HepG2 (cell line): ENCODE data around the gene RABEP1. TPM values are rescaled to one million over a fixed set of nuclear protein-coding genes. Genes with fewer than 3 reads are reported as not detected.

Source experiments
- ATAC-seq: fragments of 200-7000 bp; cut with Tn5 transposase; 3 replicates; pipeline ENCODE4 v1.9.1; 2020; ENCODE audit warnings: mild to moderate bottlenecking, moderate library complexity
- BruUV-seq: library from RNA; stranded (reverse); fragments of 400-500 nt; replicated peaks from 2 replicates; lab custom pipeline; 2021; lab: Mats Ljungman, UMichigan
- CTCF ChIA-PET: fragments of 300-600 bp; formaldehyde crosslinking; extraction: SDS; loops from one replicate; lab custom pipeline; 2021; ENCODE audit warnings: low total read pairs, inconsistent platforms, low intra/inter-chr PET ratio; lab: Yijun Ruan, JAX
- POLR2A ChIA-PET: fragments of 350-600 bp; sonication (Branson Sonifier 250); formaldehyde crosslinking; loops from one replicate; lab custom pipeline; 2020; ENCODE audit warnings: antibody characterized with exemption, inconsistent platforms; lab: Yijun Ruan, JAX
- DNase-seq: peaks from one replicate; pipeline ENCODE4 v3.0.0-alpha.2; 2015; ENCODE audit warnings: low spot score
- FAIRE-seq: peaks from 3 replicates; lab custom pipeline; 2011; peaks lifted over from hg19 to GRCh38; lab: Jason Lieb, UNC
- H2AFZ ChIP-seq: one replicate; pipeline ENCODE4 v1.6.1; 2011; ENCODE audit warnings: low read length, inconsistent platforms
- H3K27ac ChIP-seq: fragments of 300-600 bp; 3 replicates; pipeline ENCODE4 v1.8.0; 2011; ENCODE audit warnings: mixed run types, mild to moderate bottlenecking, mixed read lengths, low read length, inconsistent platforms; ENCODE audit not compliant: insufficient read depth; ENCODE audit errors: extremely low read length
- H3K27me3 ChIP-seq, 2 experiments: fragments of 200-600 bp in 1 of 2; 2 replicates in 1 of 2; 3 replicates in 1 of 2; pipeline versions ENCODE4 v1.6.0 to v1.8.0; 2011; ENCODE audit warnings: low read length in 2 of 2, mild to moderate bottlenecking in 2 of 2, moderate library complexity in 2 of 2, inconsistent platforms in 1 of 2; ENCODE audit not compliant: insufficient read depth in 2 of 2, control insufficient read depth in 1 of 2
- H3K36me3 ChIP-seq, 2 experiments: fragments of 200-600 bp in 1 of 2; replicated peaks in 1 of 2; 2 replicates in 1 of 2; 3 replicates in 1 of 2; pipeline versions ENCODE4 v1.5.1 to v1.8.0; 2011; ENCODE audit warnings: low read length in 2 of 2, inconsistent platforms in 1 of 2; ENCODE audit not compliant: insufficient read depth in 2 of 2, control insufficient read depth in 1 of 2
- H3K4me1 ChIP-seq: 2 replicates; pipeline ENCODE4 v1.5.1; 2012; ENCODE audit warnings: low read length, inconsistent platforms; ENCODE audit not compliant: insufficient read depth
- H3K4me2 ChIP-seq: 2 replicates; pipeline ENCODE4 v1.6.0; 2011; ENCODE audit warnings: low read depth, low read length, inconsistent platforms
- H3K4me3 ChIP-seq, 3 experiments: fragments of 200-600 bp in 1 of 3; sonication (generic), shearing (Covaris generic) in 1 of 3; replicated peaks in 1 of 3; 2 replicates each; pipeline ENCODE4 v1.5.1; 2011 to 2016; ENCODE audit warnings: low read length in 3 of 3, inconsistent platforms in 2 of 3, low read depth in 2 of 3, mild to moderate bottlenecking in 2 of 3, control low read depth in 1 of 3, mixed read lengths in 1 of 3; ENCODE audit not compliant: insufficient read depth in 1 of 3
- H3K79me2 ChIP-seq: one replicate; pipeline ENCODE4 v1.6.1; 2011; ENCODE audit warnings: low read length, inconsistent platforms; ENCODE audit not compliant: insufficient read depth
- H3K9ac ChIP-seq: 2 replicates; pipeline ENCODE4 v1.6.0; 2011; ENCODE audit warnings: mild to moderate bottlenecking, low read depth, low read length, inconsistent platforms; ENCODE audit not compliant: insufficient read depth
- H3K9me3 ChIP-seq: 2 replicates; pipeline ENCODE4 v1.5.1; 2012; ENCODE audit warnings: mild to moderate bottlenecking, low read length
- H4K20me1 ChIP-seq: 2 replicates; pipeline ENCODE4 v1.6.0; 2011; ENCODE audit warnings: inconsistent platforms, mild to moderate bottlenecking, low read length, moderate library complexity; ENCODE audit not compliant: insufficient read depth
- ARID5B ChIP-seq: IDR thresholded peaks from 2 replicates; pipeline ENCODE4 v1.4.0; 2020; ENCODE audit warnings: mild to moderate bottlenecking, missing genetic modification reagents
- MYC ChIP-seq: sonication (generic); formaldehyde crosslinking; IDR thresholded peaks from 2 replicates; pipeline ENCODE4 v1.9.0; 2021; ENCODE audit warnings: missing genetic modification reagents, borderline replicate concordance
- SIX1 ChIP-seq: sonication (generic); formaldehyde crosslinking; IDR thresholded peaks from 2 replicates; pipeline ENCODE4 v1.4.0; 2020; ENCODE audit warnings: missing genetic modification reagents, borderline replicate concordance
- SIX4 ChIP-seq: sonication (generic); formaldehyde crosslinking; IDR thresholded peaks from 2 replicates; pipeline ENCODE4 v1.4.0; 2020; ENCODE audit warnings: missing genetic modification reagents
- WGBS: methylation state at CpG from one replicate; pipeline ENCODE4 v1.1.6; 2017; ENCODE audit warnings: low lambda C conversion rate; 5-methylcytosine and 5-hydroxymethylcytosine counted together
- in situ Hi-C: cut with HindIII; loops from 2 replicates; pipeline ENCODE4 v1.10.0; 2017; ENCODE audit warnings: low pct_unique_long_range_greater_than_20kb; ENCODE audit not compliant: extremely low pct_ligation_motif_present
- intact Hi-C: fragments of 100-400 bp; cut with micrococcal nuclease; formaldehyde crosslinking; loops from one replicate; pipeline ENCODE4 v1.10.0; 2022; ENCODE audit not compliant: unreplicated experiment
- polyA plus RNA-seq, 8 experiments: library from polyadenylated mRNA; depleted of rRNA in 3 of 8; stranded (reverse) in 7 of 8; unstranded in 1 of 8; fragments of >200 nt; fragmentation: Illumina TruSeq in 4 of 8; extraction: Trizol in 4 of 8; gene quantifications; 2 replicates each; pipeline versions ENCODE4 v1.2.1 to v1.2.3, GENCODE V29; 2011 to 2016; ENCODE audit warnings: low read depth in 4 of 8, missing spikeins in 1 of 8, mixed read lengths in 1 of 8; ENCODE audit not compliant: insufficient read depth in 1 of 8
- total RNA-seq, 5 experiments: library from RNA; depleted of rRNA; stranded (reverse); fragments of >200 nt; fragmentation: Illumina TruSeq; extraction: Trizol; gene quantifications; 2 replicates each; pipeline ENCODE4 v1.2.3, GENCODE V29; 2016; ENCODE audit warnings: low read depth in 1 of 5
- TF ChIP-seq, protein P1 (sequence below), 2 experiments: fragments of 450-650 bp in 1 of 2; sonication (generic) in 1 of 2; formaldehyde crosslinking; IDR thresholded peaks; 2 replicates each; pipeline versions ENCODE4 v1.5.0 to v1.8.0; 2020 to 2022; ENCODE audit warnings: mild to moderate bottlenecking in 1 of 2, missing genetic modification reagents in 1 of 2

The RABEP1 gene
- total and polyA plus RNA-seq, 2 of the 13 experiments (the other 11 are each of a cell fraction or from before 2014, with no cell fraction given), result 13.7 to 41.5 TPM

- no peaks in the 10 kb centered on the region for H3K79me2 ChIP-seq
- TF ChIP-seq SIX4 (CRISPR knock-in tag), result peak; percentile 56; the same call in 1 of the 2 replicates
- TF ChIP-seq MYC (CRISPR knock-in tag), result no peak
- peak; percentile 90; the same call in 1 of the 2 replicates for TF ChIP-seq SIX1 (CRISPR knock-in tag)
- 0 out of 2 replicates have a peak, but pooled peaks have one; percentile 10 for TF ChIP-seq ARID5B (CRISPR knock-in tag)
- TF ChIP-seq, protein P1, sequence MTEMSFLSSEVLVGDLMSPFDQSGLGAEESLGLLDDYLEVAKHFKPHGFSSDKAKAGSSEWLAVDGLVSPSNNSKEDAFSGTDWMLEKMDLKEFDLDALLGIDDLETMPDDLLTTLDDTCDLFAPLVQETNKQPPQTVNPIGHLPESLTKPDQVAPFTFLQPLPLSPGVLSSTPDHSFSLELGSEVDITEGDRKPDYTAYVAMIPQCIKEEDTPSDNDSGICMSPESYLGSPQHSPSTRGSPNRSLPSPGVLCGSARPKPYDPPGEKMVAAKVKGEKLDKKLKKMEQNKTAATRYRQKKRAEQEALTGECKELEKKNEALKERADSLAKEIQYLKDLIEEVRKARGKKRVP (CRISPR knock-in tag; IDR thresholded peaks at IDR 0.05), result peak in 1 of 2 experiments; percentile 66; a peak in 2 of 4 replicates
- no peaks in the 10 kb centered on the region for H3K27me3 ChIP-seq
- H3K4me2 ChIP-seq, result no peak overlapping the region
- WGBS, result 87% methylated on average over 3 of the region's 3 CpGs
- H3K4me1 ChIP-seq, result peaks cover 15% of the 10 kb centered on the region
- H4K20me1 ChIP-seq, result no peaks in the 10 kb centered on the region
- no peak overlapping the region for H2AFZ ChIP-seq
- H3K27ac ChIP-seq, result no peak overlapping the region
- DNase-seq (peak; percentile 12), FAIRE-seq (no peak), ATAC-seq (no peak; the same call in 2 of the 3 replicates)
- CTCF ChIA-PET, result no interaction called here
- POLR2A ChIA-PET, result no interaction called here
- no peak overlapping the region for H3K4me3 ChIP-seq
- H3K9ac ChIP-seq, result no peak overlapping the region
- intact Hi-C loops (no loop called here), in situ Hi-C loops (no loop called here)
- BruUV-seq, result no TSS peak
- no peaks in the 10 kb centered on the region for H3K9me3 ChIP-seq
- peaks cover 13 to 47% of the 10 kb centered on the region in 2 experiments for H3K36me3 ChIP-seq
Observed at GRCh38 chr17:5355421-5356129, 73.5 kb downstream of the RABEP1 start.
